RWPE1 (cell line): ENCODE measurements around the gene ALK.

Experiments
- CTCF ChIA-PET: fragments of 350-600 bp; sonication (Branson Sonifier 250); formaldehyde crosslinking; extraction: SDS; loops from one replicate; lab custom pipeline; 2021; lab: Yijun Ruan, JAX
- POLR2A ChIA-PET: fragments of 400-600 bp; formaldehyde crosslinking; extraction: SDS; loops from one replicate; lab custom pipeline; 2020; ENCODE audit warnings: antibody characterized with exemption; ENCODE audit not compliant: low non-redundant PET; lab: Yijun Ruan, JAX
- DNase-seq: peaks from one replicate; pipeline ENCODE4 v3.0.0; 2012; ENCODE audit warnings: low spot score
- H3K27ac ChIP-seq: fragments of 450-650 bp; 2 replicates; pipeline ENCODE4 v1.5.1; 2017
- TF ChIP-seq, protein P1 (sequence below): fragments of 450-650 bp; conservative IDR thresholded peaks from 2 replicates; pipeline ENCODE4 v1.5.1; 2017; ENCODE audit warnings: low read depth, mild to moderate bottlenecking

ALK gene

GRCh38 chr2:29936020-29936419 is 14.6 kb upstream of the ALK start:
- ChIA-PET POLR2A (no interaction called here), CTCF (interaction anchor here (0.5 kb wide), 1 partner anchor 26 kb away, joined by 4 read pairs; no protein-coding TSS in a partner anchor)
- TF ChIP-seq, protein P1, sequence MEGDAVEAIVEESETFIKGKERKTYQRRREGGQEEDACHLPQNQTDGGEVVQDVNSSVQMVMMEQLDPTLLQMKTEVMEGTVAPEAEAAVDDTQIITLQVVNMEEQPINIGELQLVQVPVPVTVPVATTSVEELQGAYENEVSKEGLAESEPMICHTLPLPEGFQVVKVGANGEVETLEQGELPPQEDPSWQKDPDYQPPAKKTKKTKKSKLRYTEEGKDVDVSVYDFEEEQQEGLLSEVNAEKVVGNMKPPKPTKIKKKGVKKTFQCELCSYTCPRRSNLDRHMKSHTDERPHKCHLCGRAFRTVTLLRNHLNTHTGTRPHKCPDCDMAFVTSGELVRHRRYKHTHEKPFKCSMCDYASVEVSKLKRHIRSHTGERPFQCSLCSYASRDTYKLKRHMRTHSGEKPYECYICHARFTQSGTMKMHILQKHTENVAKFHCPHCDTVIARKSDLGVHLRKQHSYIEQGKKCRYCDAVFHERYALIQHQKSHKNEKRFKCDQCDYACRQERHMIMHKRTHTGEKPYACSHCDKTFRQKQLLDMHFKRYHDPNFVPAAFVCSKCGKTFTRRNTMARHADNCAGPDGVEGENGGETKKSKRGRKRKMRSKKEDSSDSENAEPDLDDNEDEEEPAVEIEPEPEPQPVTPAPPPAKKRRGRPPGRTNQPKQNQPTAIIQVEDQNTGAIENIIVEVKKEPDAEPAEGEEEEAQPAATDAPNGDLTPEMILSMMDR, result no peak
- DNase-seq, result no peak
- H3K27ac ChIP-seq, result no peak overlapping the region

DNA sequence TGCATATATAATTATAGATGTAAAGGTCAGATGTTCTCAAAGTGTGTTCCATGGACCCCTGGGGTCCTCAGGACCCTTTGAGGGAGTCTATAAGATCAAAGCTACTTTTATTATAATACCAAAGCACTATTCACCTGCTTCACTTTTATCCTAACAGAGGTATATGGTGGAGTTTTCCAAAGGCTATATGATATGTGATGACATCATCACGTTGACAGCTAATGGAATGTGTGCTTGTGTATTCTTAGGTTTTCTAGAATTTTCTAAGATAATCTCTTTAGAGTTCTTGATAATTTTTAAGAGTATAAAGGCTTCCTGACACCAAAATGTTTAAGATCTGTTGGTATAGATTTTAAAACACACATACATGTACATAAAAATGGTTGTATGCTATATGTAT is 10.4 kb upstream of the ALK start:
- ChIA-PET POLR2A (no interaction called here), CTCF (no interaction called here)
- H3K27ac ChIP-seq, result no peak overlapping the region
- DNase-seq, result no peak
- TF ChIP-seq, protein P1, result no peak

GRCh38 chr2:29923110-29923721 is 1.8 kb upstream of the ALK start:
- CTCF ChIA-PET, result interaction anchor here (0.5 to 2.9 kb wide), 19 partner anchors 11 to 1256 kb away, joined by 3 to 23 read pairs (median 4); no protein-coding TSS in a partner anchor

GRCh38 chr2:29922605-29923004 is 1.2 kb upstream of the ALK start:
- TF ChIP-seq, protein P1, result no peak
- ChIA-PET POLR2A (no interaction called here), CTCF (interaction anchor here (0.5 to 2.9 kb wide), 10 partner anchors 12 to 672 kb away, joined by 3 to 23 read pairs (median 5); no protein-coding TSS in a partner anchor)
- DNase-seq, result no peak
- no peak overlapping the region for H3K27ac ChIP-seq

More at GRCh38 chr2:29923110-29923721, 1.8 kb upstream of the ALK start:
- DNase-seq, result peak; percentile 66
- POLR2A ChIA-PET, result no interaction called here
- no peak overlapping the region for H3K27ac ChIP-seq
- TF ChIP-seq, protein P1, result peak; percentile 94

GRCh38 chr2:29920631-29921559 is 491 bp downstream of the ALK start:
- H3K27ac ChIP-seq, result no peak overlapping the region
- no peak for DNase-seq
- CTCF ChIA-PET, result interaction anchor here (0.6 to 1.1 kb wide), 5 partner anchors 67 to 626 kb away, joined by 3 to 4 read pairs (median 3); no protein-coding TSS in a partner anchor
- TF ChIP-seq, protein P1, result no peak
- POLR2A ChIA-PET, result no interaction called here

- DNase-seq, result peak; percentile 42
- TF ChIP-seq, protein P1, result no peak
- ChIA-PET POLR2A (no interaction called here), CTCF (interaction anchor here (0.6 to 1.1 kb wide), 3 partner anchors 67 to 610 kb away, joined by 3 to 4 read pairs (median 3); no protein-coding TSS in a partner anchor)
- no peak overlapping the region for H3K27ac ChIP-seq
These were observed 1.2 kb downstream of the ALK start for GRCh38 chr2:29920130-29920577.
